Tongue (tissue), 2 donors: ENCODE results near the gene HOATZ. TPM values are rescaled to one million over a fixed set of nuclear protein-coding genes. Genes with fewer than 3 reads are reported as not detected.
A peak's percentile ranks its signal among the peaks of the same experiment; 100 is the strongest.

Experiments
- DNase-seq: peaks from one replicate; pipeline ENCODE4 v3.0.0-alpha.2; 2015
- total RNA-seq: library from RNA; depleted of rRNA; stranded (reverse); fragments of >200 nt; gene quantifications from one replicate; pipeline ENCODE4 v1.2.3, GENCODE V29; 2014

HOATZ gene
- total RNA-seq, 1 donor from 2014 or later = not detected

DNA sequence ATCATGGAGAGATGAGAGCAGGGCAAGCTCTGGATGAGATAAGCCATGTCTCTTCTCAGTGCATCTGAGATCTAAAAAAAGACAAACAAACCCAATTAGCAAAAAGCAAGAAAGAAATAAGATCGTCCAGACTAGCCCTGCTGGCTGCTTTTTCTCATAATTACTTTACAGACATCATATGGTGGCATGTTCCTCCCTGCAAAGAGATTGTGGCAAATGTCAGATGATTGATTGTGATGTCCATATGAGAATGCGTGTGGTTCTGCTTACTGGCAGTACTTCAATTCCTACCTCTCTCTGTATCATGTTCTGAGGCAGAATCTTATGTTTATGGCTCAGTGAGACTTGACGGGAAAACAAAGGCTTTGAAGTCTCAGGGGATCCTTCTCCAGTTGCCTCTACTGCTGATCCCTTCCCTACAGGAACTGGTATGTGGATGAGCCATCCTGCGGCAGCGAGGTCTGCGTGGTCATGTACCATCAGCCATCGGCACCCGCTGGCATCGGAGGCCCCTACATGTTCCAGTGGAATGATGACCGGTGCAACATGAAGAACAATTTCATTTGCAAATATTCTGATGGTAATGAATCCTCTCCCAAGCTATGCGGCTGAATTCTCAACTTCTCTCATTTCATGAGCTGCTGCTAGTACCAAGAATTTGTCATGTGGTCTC is 34.8 kb downstream of the HOATZ start:
- no peak for DNase-seq

DNA sequence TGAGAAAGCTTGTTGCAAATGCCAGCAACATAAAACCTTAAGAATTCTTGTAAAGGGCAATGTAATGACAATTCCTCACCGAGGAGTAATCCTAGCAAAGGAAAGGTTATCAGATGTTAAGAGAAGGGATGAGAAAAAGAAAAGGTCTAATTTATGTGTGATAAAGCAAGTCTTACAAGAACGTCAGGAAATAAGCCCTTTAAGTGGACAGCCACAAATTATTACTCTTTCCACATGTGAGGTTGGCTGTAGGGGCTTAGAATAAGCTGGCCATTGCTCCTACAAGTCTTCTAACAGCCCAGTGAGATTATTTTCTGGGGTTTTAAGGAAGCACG is 35.3 kb downstream of the HOATZ start:
- no peak for DNase-seq

DNA sequence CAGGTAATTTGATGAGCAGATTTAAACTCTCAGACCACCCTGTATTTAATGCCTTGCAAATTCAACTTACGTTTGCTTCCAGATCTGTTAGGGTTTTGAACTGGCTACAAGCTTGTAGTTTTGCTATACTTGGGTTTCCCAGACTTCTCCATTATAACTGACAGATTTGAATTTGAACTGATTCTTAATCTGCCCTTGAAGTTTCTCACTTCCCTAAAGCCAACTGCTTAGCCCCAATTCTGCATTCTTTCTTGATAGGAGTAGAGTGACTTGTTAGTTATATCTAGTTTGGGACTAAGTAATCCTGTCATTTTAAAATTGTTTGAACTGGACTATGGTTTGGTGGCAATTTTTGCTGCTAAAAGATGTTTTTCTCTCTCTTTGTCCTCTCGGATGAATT is 35.7 kb downstream of the HOATZ start:
- no peak for DNase-seq

DNA sequence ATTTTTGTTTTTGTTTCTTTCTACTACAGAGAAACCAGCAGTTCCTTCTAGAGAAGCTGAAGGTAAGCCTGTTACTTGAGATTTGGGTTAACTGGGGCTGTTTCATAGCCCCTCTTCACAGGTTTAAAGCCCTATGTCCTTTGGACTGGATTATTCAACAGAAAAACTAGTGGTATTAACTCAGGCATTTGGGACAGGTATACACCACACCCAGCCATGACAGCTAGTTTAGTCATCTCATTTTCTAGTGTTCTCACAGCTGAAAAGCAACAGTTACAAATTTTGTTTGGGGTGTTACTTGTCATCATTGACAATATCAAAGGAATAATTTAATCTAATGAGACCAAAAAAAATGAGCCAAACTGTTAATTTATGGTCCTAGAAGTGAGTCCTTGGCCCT is 40.0 kb downstream of the HOATZ start:
- DNase-seq = no peak

DNA sequence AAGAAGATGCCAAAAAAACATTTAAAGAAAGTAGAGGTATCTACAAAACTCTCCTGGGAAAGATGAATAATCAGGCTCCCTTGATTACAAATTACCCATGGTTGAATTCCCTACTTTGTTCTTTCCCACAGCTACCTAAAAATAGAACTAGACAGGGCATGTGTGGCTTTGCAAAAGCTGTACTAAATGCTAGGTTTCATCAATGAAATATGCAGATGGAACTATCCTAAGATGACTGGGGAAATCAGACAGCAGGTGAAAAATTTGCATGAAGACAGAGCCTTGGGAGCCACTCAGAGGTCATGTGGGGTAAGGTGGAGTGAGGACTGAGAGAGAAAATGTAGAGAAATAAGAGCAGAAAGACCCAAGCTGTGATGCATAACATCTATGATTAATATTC is 40.7 kb downstream of the HOATZ start:
- DNase-seq = no peak

DNA sequence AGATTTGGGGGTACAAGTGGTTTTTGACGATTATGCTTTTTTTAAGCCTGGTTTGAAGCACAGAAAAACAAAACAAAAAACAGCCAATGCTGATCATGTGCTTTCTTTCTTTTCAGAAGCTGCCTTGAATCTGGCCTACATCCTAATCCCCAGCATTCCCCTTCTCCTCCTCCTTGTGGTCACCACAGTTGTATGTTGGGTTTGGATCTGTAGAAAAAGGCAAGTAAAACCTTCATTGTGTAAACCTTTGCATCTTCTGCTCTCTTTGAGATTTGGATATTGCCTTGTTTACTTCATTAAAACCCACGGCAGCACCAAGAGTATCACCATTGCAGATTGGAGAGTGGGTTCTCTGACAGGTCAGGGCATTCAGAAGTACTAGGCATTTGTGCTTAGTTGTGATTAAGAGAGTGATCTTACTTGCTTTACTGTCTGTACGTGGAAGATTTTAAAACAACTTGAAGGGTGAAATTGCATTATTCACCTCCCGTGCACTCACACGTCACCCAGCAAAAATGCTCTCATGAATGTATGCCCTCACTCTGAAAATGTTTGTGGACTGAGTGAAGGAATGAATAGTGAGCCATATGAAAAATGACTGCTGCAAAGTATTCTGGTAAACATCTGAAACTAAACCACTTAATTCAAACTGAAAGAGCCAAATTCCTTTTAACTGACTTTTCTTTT is 43.0 kb downstream of the HOATZ start:
- no peak for DNase-seq

DNA sequence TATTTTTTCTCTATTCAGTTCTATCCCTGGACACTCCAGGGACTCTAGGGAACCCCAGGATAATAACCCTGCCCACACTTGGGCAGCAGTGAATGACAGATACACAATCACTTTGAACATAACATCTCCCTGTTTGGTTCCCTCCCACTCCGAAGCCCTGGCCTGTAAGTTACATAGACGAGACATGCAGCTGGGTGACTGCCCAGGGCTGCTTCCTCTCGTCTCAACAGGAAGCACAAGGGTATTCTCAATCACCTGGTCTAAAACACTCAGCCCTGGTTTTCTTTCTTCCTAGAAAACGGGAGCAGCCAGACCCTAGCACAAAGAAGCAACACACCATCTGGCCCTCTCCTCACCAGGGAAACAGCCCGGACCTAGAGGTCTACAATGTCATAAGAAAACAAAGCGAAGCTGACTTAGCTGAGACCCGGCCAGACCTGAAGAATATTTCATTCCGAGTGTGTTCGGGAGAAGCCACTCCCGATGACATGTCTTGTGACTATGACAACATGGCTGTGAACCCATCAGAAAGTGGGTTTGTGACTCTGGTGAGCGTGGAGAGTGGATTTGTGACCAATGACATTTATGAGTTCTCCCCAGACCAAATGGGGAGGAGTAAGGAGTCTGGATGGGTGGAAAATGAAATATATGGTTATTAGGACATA is 45.4 kb downstream of the HOATZ start:
- DNase-seq = no peak

DNA sequence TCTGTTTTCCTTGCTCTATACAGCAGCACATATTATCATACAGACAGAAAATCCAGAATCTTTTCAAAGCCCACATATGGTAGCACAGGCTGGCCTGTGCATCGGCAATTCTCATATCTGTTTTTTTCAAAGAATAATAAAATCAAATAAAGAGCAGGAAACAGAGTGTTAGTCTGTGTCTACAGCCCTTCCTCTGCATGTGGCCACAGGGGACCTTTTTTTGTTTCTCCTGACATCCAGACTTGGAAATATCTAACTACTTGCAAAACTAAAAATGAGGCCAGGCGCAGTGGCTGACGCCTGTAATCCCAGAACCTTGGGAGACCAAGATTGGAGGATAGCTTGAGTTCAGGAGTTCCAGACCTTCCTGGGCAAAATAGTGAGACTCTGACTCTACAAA is 46.2 kb downstream of the HOATZ start:
- DNase-seq = no peak

DNA sequence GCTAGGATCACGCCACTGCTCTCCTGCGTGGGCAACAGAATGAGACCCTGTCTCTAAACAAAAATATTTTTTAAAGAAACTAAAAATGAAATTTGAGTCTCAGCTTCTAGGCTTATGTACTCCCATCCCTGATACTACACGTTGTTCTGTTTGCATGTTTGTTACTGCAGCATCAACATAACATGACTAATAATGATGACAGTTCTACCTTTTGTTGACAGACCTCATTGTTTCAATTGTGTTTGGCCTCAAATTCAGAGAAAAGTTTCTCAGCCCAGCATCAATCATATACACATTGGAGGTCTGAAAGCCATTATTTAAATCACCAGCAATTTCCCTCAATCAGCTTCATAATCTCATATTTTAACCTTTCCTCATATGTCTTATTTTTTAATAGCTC is 46.7 kb downstream of the HOATZ start:
- DNase-seq = no peak

DNA sequence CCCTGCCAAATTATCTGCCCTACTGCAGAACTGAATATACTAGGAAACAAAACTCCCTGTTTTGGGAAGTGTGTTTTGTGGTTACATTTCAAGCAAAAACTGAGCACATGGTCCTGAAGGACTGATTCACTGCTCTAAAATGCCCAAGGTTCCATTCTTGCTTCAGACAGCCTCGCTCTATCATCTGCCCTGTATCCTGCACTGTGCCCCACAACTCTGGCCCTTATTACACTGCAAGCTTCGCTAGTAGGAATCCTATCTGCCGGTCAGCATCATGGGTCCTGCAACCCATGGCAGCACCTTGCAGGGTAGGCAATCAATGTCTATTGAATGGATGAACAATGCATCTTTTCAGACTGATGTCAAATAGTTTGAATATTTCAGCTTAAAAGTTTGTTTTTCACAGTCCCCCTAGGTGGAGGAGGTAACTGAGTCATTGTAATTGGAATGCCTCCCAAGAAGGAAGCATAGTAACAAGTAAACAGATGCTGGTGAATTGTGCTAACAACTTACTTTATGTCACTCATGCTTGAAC is 47.3 kb downstream of the HOATZ start:
- no peak for DNase-seq

DNA sequence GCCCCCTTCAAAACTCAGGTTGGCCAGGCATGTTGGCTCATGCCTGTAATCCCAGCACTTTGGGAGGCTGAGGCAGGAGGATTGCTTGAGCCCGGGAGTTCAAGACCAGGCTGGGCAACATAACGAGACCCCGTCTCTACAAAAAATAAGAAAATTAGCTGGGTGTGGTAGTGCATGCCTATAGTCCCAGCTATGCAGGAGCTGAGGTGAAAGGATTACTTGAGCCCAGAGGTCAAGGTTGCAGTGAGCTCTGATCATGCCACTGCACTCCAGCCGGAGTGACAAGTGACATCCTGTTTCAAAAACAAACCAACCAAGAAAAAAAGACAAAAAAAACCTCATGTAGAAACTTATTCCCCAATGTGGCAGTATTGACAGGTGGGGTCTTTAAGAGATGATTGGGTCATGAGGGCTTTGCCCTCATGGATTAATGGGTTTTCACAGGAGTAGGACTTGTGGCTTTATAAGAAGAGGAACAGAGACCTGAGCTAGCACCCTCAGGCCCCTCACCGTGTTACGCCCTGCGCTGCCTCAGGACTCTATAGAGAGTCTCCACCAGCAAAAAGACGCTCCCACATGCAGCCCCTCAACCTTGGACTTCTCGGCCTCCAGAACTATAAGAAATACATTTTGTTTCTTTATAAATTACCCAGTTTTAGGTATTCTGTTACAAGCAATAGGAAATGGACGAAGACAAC is 48.3 kb downstream of the HOATZ start:
- DNase-seq = no peak

DNA sequence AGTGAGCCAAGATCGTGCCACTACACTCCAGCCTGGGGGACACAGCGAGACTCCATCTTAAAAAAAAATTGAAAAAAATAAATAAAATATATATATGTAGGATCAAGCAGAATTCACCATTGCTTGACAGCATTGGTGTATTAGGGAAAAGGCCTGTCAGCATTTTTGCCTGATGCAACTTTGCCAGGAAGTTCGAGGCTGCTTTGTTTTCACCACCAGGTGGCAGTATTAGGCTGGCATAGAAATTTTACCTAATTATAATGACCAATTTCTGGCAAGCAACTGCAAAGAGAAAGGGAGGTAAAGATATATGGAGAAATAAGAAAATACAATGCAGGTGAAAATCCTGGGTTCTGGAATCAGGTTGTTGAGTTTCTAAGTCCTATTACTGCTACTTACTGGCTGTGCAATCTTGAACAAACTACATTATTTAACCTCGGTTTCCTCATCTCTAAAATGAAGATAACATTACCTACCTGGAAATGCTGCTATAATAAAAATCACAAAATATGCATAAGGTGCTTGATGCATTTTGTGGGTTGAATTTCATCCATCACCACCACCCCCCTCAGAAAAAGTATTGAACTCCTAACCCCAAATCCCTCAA is 50.6 kb downstream of the HOATZ start:
- DNase-seq = peak; percentile 87

DNA sequence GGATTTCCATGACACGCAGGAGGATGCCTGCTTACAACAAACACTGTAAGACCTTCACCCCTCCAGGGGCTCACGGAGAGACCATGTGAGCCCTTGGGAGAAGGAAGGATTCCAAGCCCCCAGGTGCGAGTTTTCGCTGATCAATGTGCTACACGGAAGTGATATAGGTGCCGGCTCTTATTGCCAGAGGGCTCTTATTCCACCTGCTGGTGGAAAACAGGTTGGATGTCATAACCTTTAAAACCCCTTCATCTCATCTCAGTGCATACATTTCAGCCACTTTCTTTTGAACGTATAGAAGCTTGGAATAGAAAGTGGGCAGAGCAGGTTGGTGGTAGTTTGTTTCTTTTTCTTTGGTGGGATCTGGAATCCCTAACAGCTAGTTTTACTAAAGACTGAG is 51.7 kb downstream of the HOATZ start:
- no peak for DNase-seq

DNA sequence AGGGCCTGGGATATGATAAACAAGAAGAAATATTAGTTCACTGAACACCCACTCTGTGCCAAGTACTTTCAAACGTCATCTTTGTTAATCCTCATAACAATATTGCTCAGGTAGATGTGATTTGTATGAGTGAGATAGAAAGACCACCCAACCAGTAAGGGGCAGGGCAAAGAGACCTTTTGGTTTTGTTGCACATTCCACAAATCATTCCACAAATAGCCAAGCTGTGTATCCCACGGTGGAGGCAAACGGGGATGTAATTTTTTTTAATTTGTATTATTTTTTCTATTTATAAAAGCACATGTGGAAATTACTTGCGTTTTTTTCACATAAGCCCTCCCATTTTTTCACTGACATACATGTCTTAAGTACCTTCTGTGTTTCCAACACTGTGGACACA is 54.9 kb downstream of the HOATZ start:
- no peak for DNase-seq

DNA sequence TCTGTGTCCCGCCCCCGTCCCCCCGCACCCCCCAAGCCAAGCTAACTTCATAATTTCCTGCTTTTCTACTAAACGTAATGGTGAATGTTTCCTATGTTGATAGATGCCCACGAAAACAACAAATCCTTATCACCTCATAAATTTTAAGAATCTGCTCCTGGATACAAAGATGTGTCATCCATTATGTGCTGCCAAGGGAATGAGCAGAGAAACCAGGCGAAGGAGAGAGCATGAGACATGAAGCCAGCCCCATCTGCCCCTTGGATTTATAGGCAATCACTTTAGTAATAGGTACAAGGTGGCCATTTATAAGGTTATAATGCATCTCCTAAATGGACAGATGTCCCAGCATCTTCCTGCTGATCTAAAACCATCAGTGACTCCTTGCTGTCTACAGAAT is 56.2 kb downstream of the HOATZ start:
- no peak for DNase-seq

DNA sequence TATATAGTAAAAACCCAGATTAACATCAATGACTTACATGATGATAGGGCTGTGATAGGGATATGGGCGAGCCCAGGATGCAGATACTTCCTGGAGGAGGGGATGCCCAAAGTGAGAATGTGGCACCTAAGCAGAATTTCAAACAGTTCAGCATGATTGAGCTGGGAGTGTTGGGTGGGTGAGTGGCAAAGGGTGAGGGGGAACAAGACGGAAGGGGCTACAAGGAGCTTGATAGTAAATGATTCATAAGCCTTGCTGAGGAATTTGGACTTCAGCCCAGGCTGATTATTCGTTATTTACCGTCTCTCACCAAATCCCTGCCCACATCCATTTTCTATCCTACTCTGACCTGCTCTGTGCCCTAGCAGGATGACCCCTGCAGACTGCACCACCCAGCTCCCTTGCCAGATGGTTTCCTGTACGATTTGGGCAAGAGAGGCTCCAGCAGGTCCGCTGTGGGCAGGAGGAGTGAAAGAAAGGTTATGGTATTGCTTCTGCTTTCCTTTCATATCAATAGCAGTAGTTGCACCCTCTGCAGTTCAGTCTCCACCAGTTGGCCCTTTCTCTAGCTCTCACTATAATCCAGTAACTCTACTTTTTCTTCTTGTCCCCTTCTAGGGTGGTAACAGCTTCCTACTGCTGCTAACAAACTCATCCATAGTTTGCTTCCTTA is 57.4 kb downstream of the HOATZ start:
- no peak for DNase-seq

DNA sequence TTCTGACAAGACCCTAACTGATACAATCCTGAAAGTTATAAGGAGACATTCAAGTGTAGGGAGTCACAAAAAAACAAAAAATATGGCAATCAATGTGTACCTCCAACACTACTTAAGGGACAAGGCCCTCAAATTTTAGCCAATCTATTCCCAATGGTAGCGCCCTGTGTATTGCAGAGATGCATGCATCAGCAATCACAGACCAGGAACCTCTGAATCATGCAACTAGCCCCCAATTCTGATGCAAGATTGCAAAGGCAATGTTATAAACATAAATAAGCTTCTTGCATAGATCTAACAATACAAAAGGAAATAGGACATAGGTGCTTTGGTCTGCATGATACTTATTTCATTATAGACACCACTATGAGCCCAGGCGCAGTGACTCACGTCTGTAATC is 58.0 kb downstream of the HOATZ start:
- no peak for DNase-seq

DNA sequence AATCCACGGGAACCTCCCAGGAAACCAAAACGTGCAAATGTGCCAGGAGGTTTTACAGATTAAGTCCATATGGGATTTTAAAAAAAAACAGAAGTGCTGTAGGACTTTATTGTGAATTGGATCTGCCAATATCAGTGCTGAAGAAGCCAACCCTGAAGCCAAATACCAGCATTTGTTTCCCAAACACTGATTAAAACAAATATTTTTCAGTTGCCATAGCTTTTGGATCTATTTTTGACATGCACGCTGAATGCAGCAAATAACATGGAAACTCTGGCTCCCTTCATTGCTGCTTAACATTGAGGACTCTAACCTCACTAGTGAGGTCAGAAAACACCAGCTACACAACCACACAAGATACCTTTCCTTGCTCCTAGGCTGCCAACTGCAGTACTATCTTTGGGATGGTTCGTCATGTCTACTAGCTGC is 59.3 kb downstream of the HOATZ start:
- DNase-seq = peak; percentile 62

DNA sequence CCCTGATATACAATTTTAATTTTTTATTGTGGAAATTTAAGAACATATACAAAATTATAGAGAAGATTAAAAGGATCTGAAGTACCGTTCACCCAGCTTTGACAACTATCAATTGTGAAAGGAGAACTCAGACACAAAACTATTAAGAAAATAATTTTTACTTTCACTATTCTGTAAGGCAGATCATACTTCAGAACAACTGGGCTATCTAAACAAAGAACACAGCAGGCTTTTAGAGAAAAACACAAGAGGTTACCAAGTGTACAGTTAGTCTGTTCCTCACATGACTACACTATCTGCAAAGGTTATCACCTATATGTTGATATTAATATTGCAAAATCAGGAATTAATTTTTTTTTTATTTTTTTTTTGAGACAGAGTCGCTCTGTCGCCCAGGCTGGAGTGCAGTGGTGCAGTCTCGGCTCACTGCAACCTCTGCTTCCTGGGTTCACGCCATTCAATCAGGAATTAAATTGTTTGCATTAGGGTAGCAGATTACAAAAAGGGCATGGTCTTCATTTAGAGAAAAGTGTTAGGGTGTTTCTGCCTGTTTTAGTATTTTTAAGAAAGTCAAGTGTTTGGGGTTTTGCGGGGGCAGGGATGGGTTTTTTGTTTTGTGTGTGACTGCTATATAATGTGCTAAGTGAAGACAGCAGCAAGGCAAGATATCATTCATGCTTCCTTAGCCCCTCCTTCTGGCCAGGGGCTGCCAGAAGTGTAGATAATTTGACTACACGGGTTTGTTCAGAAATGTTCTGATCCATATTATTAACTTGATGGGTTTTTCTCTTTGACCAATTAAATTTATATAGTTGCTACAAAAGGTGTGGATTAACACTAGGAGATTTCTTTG is 60.0 kb downstream of the HOATZ start:
- no peak for DNase-seq

DNA sequence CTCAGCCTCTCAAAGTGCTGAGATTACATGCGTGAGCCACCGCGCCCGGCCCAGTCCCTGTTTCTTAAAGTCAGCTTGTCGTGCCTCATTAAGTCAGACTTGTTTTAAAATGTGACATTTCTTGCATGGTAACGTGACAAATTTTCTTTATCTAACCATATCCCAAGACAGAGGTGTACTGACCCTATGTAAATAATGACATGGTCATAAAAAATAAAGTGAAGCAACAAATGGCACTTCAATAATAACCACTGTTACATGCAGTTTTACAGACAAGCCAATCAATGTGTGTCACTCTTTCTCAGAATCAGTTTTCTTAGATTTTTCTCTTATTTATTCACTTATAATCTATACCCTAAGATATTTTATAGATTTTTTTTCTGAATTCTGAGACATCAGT is 61.2 kb downstream of the HOATZ start:
- no peak for DNase-seq

DNA sequence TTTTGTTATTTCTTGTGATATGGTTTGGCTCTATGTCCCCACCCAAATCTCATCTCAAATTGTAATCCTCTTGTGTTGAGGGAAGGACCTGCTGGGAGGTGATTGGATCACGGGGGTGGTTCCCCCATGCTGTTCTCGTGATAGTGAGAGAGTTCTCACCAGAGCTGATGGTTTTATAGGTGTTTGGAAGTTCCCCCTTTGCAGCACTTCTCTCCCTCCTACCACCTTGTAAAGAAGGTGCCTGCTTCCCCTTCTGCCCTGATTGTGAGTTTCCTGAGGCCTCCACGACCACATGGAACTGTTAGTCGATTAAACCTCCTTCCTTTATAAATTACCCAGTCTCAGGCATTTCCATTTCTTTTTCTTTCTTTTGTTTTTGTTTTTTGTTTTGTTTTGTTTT is 63.2 kb downstream of the HOATZ start:
- no peak for DNase-seq
